T-helper 2 cell (primary cell): ENCODE measurements around the gene WFDC1.
A peak's percentile ranks its signal among the peaks of the same experiment; 100 is the strongest.

Source experiments
- DNase-seq, 5 experiments: peaks; one replicate each; pipeline versions ENCODE4 v3.0.0 to v3.0.0-alpha.2; 2012 to 2022

The WFDC1 gene

GRCh38 chr16:84357191-84357651 is 62.5 kb downstream of the WFDC1 start:
- peak in 1 of 5 experiments; percentile 43 for DNase-seq

- no peak for DNase-seq
Measured at GRCh38 chr16:84358601-84359295, 64.1 kb downstream of the WFDC1 start.

- no peak for DNase-seq
Measured at GRCh38 chr16:84359326-84359725, 64.6 kb downstream of the WFDC1 start.

GRCh38 chr16:84360170-84360569 is 65.5 kb downstream of the WFDC1 start:
- peak in 1 of 5 experiments; percentile 73 for DNase-seq

- no peak for DNase-seq
Measured at GRCh38 chr16:84360748-84361147, 66.1 kb downstream of the WFDC1 start.

- no peak for DNase-seq
Measured at GRCh38 chr16:84361546-84361945, 66.9 kb downstream of the WFDC1 start.

GRCh38 chr16:84362471-84362941 is 67.8 kb downstream of the WFDC1 start:
- no peak for DNase-seq

GRCh38 chr16:84366208-84366607 is 71.5 kb downstream of the WFDC1 start:
- DNase-seq, result no peak

- DNase-seq, result no peak
Measured at GRCh38 chr16:84367297-84367680, 72.6 kb downstream of the WFDC1 start.

- DNase-seq, result no peak
Measured at GRCh38 chr16:84367750-84368307, 73.2 kb downstream of the WFDC1 start.

GRCh38 chr16:84368308-84368996 is 73.8 kb downstream of the WFDC1 start, which contains the start of gene ATP2C2:
Gene ATP2C2, plus strand, starts transcription at chr16:84368538. Its CDS starts 78 bp downstream, at chr16:84368616.
- DNase-seq, result no peak

GRCh38 chr16:84369105-84369504 is 74.4 kb downstream of the WFDC1 start:
- no peak for DNase-seq

- DNase-seq, result no peak
Measured at GRCh38 chr16:84369938-84370627, 75.4 kb downstream of the WFDC1 start.

GRCh38 chr16:84370723-84371552 is 76.3 kb downstream of the WFDC1 start:
- no peak for DNase-seq

- DNase-seq, result no peak
Measured at GRCh38 chr16:84371553-84371865, 76.8 kb downstream of the WFDC1 start.

- no peak for DNase-seq
Measured at GRCh38 chr16:84373907-84374489, 79.3 kb downstream of the WFDC1 start.

GRCh38 chr16:84378099-84378498 is 83.4 kb downstream of the WFDC1 start:
- DNase-seq, result no peak

GRCh38 chr16:84378567-84378966 is 83.9 kb downstream of the WFDC1 start:
- DNase-seq, result no peak

GRCh38 chr16:84379008-84379708 is 84.5 kb downstream of the WFDC1 start:
- no peak for DNase-seq
